Esophagus mucosa (tissue), 1 donor: ENCODE results near the gene RNU4-1. TPM values are rescaled to one million over a fixed set of nuclear protein-coding genes. Genes with fewer than 3 reads are reported as not detected.
"Not testable (repeated sequence)": the region's sequence is repeated elsewhere in the genome, so short reads cannot be mapped to it uniquely, and the experiment has no call there.

Source experiments
- ATAC-seq: fragments of 200-7000 bp; cut with Tn5 transposase; one replicate; pipeline ENCODE4 v1.9.1; 2020
- total RNA-seq: library from RNA; stranded (reverse); gene quantifications from one replicate; pipeline ENCODE4 v1.2.4, GENCODE V29; 2023
- donor health status: DM: yes; HTN: yes; CAD: no.

The RNU4-1 gene
- total RNA-seq, 1 donor from 2014 or later, result 20,765 TPM

DNA sequence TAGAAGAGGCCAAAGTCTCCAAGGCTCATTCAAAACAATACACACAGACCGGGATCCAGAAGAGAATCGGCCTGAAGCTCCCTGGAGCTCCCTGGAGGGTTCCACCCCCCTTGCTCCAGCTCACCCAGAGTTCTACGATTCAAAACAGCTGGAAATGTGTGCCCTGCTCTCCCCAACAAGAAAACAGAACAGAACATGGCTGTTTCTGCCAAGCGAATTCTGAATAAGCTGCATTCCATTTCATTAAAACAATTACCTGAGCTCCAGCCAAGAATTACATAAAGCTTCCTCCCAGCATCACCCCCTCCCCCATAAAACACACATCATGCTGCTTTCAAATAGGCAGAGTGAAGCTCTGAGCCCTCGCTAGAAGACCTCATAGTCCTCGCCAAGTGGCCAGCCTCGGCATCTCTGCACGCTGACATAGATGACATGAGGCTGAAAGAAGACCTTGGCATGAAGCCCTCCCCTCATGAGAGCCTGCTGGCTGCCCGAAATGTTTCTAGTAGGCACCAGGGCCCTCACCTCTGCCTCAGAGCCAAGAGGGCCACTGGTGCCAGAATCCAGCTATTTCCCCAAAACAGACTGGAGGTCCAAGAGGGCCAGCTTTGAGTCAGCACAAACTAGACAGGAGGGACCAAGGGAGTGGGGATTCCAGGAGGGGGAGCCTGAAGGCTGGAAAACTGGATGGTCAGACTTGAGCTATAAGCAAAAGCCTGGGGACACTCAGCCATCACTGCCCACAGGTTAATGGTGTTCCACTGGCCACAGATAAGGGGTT is 35.8 kb downstream of the RNU4-1 start:
- ATAC-seq, result peak; percentile 26

DNA sequence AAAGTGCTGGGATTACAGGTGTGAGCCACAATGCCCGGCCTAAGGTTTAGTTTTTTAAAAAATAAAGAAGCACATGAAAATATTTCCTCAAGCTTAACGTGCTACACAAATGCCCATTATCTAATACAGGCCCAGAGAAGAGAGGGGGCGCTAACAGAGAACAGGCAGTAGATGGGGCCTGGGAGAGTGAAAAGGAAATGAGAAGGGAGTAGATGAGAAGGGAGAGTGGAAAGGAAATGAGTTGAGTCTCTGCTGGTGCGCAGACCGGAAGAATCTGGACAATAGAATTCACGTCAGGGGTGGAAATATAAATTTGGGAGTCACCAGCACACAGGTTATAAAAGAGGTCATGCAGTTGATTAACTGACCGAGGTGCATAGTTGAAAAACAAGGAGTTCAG is 38.2 kb downstream of the RNU4-1 start:
- ATAC-seq, result no peak

DNA sequence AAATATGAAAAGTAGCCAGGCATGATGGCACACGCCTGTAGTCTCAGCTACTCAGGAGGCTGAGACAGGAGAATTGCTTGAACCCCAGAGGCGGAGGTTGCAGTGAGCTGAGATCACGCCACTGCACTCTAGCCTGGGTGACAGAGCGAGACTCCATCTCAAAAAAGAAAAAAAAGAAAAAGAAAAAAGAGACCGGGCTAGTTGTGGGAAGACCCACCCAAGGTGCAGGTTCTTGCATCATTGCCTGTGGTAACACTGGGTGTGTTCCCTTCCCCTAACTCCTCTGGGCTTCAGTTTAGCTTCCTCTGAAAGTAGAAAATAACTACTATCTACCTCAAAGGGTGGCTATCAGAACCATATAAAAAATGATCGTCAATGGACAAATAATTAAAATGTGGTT is 39.7 kb downstream of the RNU4-1 start:
- ATAC-seq, result not testable (repeated sequence)

DNA sequence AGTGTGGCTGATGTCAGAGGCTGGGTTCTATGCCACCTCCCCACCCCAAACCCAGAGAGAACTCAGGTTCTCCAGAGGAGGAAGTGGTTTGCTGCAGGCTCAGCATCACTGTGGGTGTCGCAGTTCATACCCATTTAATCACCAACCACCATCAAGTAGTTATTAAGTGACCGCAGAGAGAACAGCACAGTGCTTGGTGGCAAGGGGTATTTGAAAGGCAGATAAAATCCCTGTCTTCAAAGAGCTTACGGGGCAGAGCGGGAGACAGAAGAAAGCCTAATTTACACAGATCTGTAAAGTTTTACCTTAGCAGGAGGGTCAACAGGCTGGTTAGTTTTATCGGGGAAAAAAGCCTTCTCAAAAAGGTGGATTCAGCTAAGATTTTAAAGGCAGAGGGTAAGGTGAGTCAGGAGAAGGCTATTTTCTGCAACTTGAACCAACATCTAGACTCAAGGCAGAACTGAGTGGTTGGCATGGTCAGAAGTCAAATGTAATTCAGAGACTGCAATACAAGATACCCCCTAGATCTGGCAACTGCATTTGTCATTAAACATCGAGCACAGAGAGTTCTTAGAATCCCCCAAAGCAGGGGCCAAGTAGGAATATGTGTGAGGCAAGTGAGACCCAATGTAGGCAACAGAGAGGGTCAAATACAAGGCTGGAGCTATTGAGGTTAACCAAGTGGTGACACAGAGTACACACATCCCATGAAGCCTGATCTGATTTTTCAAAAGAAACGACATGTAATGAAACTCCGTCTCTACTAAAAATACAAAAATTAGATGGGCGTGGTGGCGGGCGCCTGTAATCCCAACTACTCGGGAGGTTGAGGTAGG is 40.7 kb downstream of the RNU4-1 start:
- ATAC-seq, result peak; percentile 15

DNA sequence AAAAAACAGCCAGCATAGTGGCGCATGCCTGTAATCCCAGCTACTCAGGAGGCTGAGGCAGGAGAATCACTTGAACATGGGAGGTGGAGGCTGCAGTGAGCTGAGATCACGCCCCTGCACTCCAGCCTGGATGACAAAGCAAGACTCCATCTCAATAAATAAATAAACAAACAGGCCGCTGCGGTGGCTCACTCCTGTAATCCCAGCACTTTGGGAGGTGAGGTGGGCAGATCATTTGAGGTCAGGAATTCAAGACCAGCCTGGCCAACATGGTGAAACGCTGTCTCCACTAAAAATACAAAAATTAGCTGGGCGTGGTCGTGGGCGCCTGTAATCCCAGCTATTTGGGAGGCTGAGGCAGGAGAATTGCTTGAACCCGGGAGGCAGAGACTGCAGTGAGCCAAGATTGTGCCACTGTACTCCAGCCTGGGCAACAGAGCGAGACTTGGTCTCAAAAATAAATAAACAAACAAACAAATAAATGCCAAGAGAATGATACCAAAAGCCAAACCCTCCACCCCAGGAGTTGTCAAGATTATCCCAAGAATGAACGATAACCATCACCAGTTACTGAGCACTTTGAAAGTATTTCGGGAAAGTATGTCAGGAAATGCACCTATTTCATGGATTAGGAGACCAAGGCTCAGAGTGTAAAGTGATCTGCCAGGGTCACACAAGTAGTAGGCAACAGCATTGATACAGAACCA is 41.5 kb downstream of the RNU4-1 start:
- not testable (repeated sequence) for ATAC-seq

DNA sequence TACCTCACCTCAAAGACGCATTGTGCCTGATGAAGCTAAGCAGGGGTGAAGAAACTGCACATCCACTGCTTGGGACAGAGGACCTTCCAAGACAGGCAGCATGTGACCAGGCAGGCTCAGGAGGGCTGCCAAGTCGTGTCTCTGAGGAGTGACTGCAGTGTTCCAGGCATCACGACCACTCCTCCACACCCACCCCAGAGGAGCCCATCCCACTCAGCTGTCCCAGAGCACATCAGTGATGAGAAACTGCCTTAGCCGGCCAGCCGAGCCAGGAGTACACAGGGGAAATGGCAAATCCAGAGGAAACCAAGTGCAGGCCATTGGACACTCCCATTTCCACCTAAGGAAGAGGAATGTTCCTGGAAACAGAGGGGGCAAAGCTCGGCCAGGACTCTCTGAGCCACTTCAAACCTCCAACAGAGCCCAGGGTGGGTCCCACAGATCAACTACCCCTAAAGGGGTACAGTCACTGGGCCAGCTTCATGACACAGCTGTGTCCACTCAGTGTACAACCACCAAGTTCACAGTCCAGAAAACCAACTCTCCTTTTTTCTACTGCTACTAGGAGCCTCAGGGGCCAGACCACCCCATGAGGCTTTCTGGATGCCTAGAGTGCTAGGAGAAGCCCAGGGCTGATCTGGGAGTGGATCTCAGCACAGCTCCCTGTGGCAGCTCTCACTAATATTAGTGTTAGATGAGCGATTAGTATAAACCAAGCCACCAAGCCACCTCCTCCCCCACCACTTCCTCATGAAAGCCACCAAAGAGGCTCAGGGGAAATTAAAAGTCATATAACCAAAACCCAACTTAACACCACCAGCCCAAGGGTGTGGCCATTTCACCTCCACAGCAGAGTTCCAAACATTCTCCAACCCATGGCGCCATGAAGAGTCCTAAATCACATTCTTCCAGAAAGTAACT is 42.9 kb downstream of the RNU4-1 start:
- ATAC-seq, result peak; percentile 40

DNA sequence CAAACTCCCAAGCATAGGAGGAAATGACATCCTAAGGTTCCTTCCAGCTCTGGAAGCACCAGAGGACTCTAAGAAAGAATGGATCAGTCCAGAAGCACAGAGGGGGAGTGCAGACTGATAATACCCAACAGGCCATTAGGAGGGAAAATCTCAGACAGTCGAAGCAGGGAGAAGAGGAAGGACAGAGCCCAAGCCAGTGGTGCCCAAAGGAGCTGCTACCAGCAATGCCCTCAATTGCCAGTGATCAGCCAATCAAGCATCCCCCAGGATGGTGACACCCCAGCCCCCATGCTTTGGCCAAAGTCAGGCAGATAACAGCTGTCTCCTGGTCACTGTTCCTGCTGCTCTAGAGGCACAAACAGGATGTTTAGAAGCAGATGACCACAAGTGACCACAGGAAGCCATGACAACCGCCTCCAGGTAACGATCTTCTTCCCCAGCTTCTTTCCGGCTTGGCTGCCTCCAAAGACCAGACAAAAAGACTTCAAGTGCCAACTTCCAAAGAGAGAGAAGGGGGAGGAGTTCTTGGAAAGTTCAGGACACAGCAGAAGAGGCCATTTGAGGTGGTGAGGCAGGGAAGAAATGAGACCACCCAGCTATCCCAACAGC is 43.7 kb downstream of the RNU4-1 start:
- ATAC-seq, result no peak

DNA sequence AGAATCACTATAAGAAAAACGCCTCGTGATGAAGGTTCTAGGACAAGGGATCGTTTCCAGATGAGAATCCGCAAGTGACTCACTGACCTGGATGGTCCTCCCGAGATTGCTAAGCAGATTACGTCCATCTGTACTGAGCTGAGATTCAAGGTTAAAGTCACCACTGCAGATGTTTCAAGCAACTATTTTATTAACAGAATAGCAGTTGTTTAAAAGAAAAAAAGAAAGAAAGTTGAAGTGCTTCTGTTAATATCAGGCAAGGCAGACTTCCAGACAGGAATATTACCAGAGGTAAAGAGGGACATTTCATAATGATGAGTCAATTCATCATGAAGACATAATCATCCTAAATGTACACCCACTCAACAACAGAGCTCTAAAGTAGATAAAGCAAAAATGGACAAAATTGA is 45.4 kb downstream of the RNU4-1 start:
- no peak for ATAC-seq

DNA sequence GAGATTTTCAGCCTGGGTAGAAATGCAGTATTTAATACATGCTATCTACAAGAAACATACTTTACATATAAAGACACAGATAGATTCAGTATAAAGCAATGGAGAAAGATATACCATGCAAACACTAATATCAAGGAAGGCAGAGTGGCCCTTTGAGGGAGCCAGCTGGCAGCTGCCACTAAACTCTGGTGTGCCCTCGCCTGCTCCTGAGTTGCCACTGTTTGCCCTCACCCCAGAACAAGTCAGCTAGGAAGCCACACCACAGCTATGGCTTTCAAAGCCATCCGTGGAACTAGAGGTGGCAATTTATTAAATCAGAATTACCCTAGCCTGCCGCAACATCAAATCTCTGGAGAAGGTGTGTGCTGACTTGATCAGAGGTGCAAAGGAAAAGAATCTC is 45.9 kb downstream of the RNU4-1 start:
- ATAC-seq, result no peak

DNA sequence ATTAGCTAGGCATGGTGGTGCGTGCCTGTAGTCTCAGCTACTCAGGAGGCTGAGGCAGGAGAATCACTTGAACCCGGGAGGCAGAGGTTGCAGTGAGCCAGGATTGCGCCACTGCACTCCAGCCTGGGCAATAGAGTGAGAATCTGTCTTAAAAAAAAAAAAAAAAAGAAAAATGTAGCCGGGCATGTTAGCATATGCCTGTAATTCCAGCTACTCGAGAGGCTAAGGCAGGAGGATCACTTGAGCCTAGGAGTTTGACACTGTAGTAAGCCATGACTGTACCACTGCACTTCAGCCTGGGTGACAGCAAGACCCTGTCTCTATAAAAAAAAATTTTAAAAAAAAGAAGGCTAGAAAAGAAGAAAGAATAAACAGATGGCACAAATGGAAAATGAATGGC is 46.3 kb downstream of the RNU4-1 start:
- not testable (repeated sequence) for ATAC-seq

Other genes starting within 250 kb of the RNU4-1 start
- gene RAB35, start 176.5 kb downstream of the RNU4-1 start, total RNA-seq, result 57.7 TPM
- gene GCN1, start 98.5 kb downstream of the RNU4-1 start, total RNA-seq, result 65.0 TPM
- gene RPLP0, start 92.1 kb downstream of the RNU4-1 start, total RNA-seq, result 3,286 TPM
- gene PXN, start 27.5 kb downstream of the RNU4-1 start, total RNA-seq, result 23.6 TPM
- gene RNU4-2, start 1.3 kb downstream of the RNU4-1 start, total RNA-seq, result 53,824 TPM
- 0.64 TPM for gene SIRT4, start 9.1 kb upstream of the RNU4-1 start, total RNA-seq
- gene PLA2G1B, start 34.5 kb upstream of the RNU4-1 start, total RNA-seq, result not detected
- gene MSI1, start 75.9 kb upstream of the RNU4-1 start, total RNA-seq, result 0.28 TPM
- 514 TPM for gene COX6A1, start 144.9 kb upstream of the RNU4-1 start, total RNA-seq
- gene TRIAP1, start 153.1 kb upstream of the RNU4-1 start, total RNA-seq, result 22.4 TPM
- gene GATC, start 153.2 kb upstream of the RNU4-1 start, total RNA-seq, result 9.8 TPM
- 139 TPM for gene SRSF9, start 176.5 kb upstream of the RNU4-1 start, total RNA-seq
- gene DYNLL1, start 202.9 kb upstream of the RNU4-1 start, total RNA-seq, result 621 TPM
- 23.2 TPM for gene COQ5, start 235.9 kb upstream of the RNU4-1 start, total RNA-seq
- 198 TPM for gene RNF10, start 241.1 kb upstream of the RNU4-1 start, total RNA-seq